HepG2 (cell line): ENCODE measurements around the gene ADCY5. TPM values are rescaled to one million over a fixed set of nuclear protein-coding genes. Genes with fewer than 3 reads are reported as not detected.

Source experiments
- ATAC-seq: fragments of 200-7000 bp; cut with Tn5 transposase; 3 replicates; pipeline ENCODE4 v1.9.1; 2020; ENCODE audit warnings: mild to moderate bottlenecking, moderate library complexity
- BruUV-seq: library from RNA; stranded (reverse); fragments of 400-500 nt; replicated peaks from 2 replicates; lab custom pipeline; 2021; lab: Mats Ljungman, UMichigan
- CTCF ChIA-PET: fragments of 300-600 bp; formaldehyde crosslinking; extraction: SDS; loops from one replicate; lab custom pipeline; 2021; ENCODE audit warnings: low total read pairs, inconsistent platforms, low intra/inter-chr PET ratio; lab: Yijun Ruan, JAX
- POLR2A ChIA-PET: fragments of 350-600 bp; sonication (Branson Sonifier 250); formaldehyde crosslinking; loops from one replicate; lab custom pipeline; 2020; ENCODE audit warnings: antibody characterized with exemption, inconsistent platforms; lab: Yijun Ruan, JAX
- DNase-seq: peaks from one replicate; pipeline ENCODE4 v3.0.0-alpha.2; 2015; ENCODE audit warnings: low spot score
- FAIRE-seq: peaks from 3 replicates; lab custom pipeline; 2011; peaks lifted over from hg19 to GRCh38; lab: Jason Lieb, UNC
- H2AFZ ChIP-seq: one replicate; pipeline ENCODE4 v1.6.1; 2011; ENCODE audit warnings: low read length, inconsistent platforms
- H3K27ac ChIP-seq: fragments of 300-600 bp; 3 replicates; pipeline ENCODE4 v1.8.0; 2011; ENCODE audit warnings: mixed run types, mild to moderate bottlenecking, mixed read lengths, low read length, inconsistent platforms; ENCODE audit not compliant: insufficient read depth; ENCODE audit errors: extremely low read length
- H3K27me3 ChIP-seq, 2 experiments: fragments of 200-600 bp in 1 of 2; 2 replicates in 1 of 2; 3 replicates in 1 of 2; pipeline versions ENCODE4 v1.6.0 to v1.8.0; 2011; ENCODE audit warnings: low read length in 2 of 2, mild to moderate bottlenecking in 2 of 2, moderate library complexity in 2 of 2, inconsistent platforms in 1 of 2; ENCODE audit not compliant: insufficient read depth in 2 of 2, control insufficient read depth in 1 of 2
- H3K36me3 ChIP-seq, 2 experiments: fragments of 200-600 bp in 1 of 2; replicated peaks in 1 of 2; 2 replicates in 1 of 2; 3 replicates in 1 of 2; pipeline versions ENCODE4 v1.5.1 to v1.8.0; 2011; ENCODE audit warnings: low read length in 2 of 2, inconsistent platforms in 1 of 2; ENCODE audit not compliant: insufficient read depth in 2 of 2, control insufficient read depth in 1 of 2
- H3K4me1 ChIP-seq: 2 replicates; pipeline ENCODE4 v1.5.1; 2012; ENCODE audit warnings: low read length, inconsistent platforms; ENCODE audit not compliant: insufficient read depth
- H3K4me2 ChIP-seq: 2 replicates; pipeline ENCODE4 v1.6.0; 2011; ENCODE audit warnings: low read depth, low read length, inconsistent platforms
- H3K4me3 ChIP-seq, 3 experiments: fragments of 200-600 bp in 1 of 3; sonication (generic), shearing (Covaris generic) in 1 of 3; replicated peaks in 1 of 3; 2 replicates each; pipeline ENCODE4 v1.5.1; 2011 to 2016; ENCODE audit warnings: low read length in 3 of 3, inconsistent platforms in 2 of 3, low read depth in 2 of 3, mild to moderate bottlenecking in 2 of 3, control low read depth in 1 of 3, mixed read lengths in 1 of 3; ENCODE audit not compliant: insufficient read depth in 1 of 3
- H3K79me2 ChIP-seq: one replicate; pipeline ENCODE4 v1.6.1; 2011; ENCODE audit warnings: low read length, inconsistent platforms; ENCODE audit not compliant: insufficient read depth
- H3K9ac ChIP-seq: 2 replicates; pipeline ENCODE4 v1.6.0; 2011; ENCODE audit warnings: mild to moderate bottlenecking, low read depth, low read length, inconsistent platforms; ENCODE audit not compliant: insufficient read depth
- H3K9me3 ChIP-seq: 2 replicates; pipeline ENCODE4 v1.5.1; 2012; ENCODE audit warnings: mild to moderate bottlenecking, low read length
- H4K20me1 ChIP-seq: 2 replicates; pipeline ENCODE4 v1.6.0; 2011; ENCODE audit warnings: inconsistent platforms, mild to moderate bottlenecking, low read length, moderate library complexity; ENCODE audit not compliant: insufficient read depth
- ATRX ChIP-seq: sonication (generic); formaldehyde crosslinking; IDR thresholded peaks from 2 replicates; pipeline ENCODE4 v1.4.0; 2020; ENCODE audit warnings: missing genetic modification reagents, borderline replicate concordance
- BRCA1 ChIP-seq: sonication (generic); formaldehyde crosslinking; IDR thresholded peaks from 2 replicates; pipeline ENCODE4 v1.4.0; 2020; ENCODE audit warnings: missing genetic modification reagents
- BRD4 ChIP-seq: sonication (generic); formaldehyde crosslinking; IDR thresholded peaks from 2 replicates; pipeline ENCODE4 v1.4.0; 2020; ENCODE audit warnings: missing genetic modification reagents
- CBX2 ChIP-seq, 2 experiments: fragments of 200-600 bp in 1 of 2; sonication (generic); formaldehyde crosslinking in 1 of 2; IDR thresholded peaks; 2 replicates each; pipeline versions ENCODE4 v1.7.0 to v1.8.1; 2018 to 2022; ENCODE audit warnings: low read depth in 2 of 2, low read length in 1 of 2, mild to moderate bottlenecking in 1 of 2, missing genetic modification reagents in 1 of 2
- MIXL1 ChIP-seq: IDR thresholded peaks from 2 replicates; pipeline ENCODE4 v1.6.1; 2016
- NFE2 ChIP-seq: sonication (generic); formaldehyde crosslinking; IDR thresholded peaks from 2 replicates; pipeline ENCODE4 v1.4.0; 2020; ENCODE audit warnings: missing genetic modification reagents
- PCBP2 ChIP-seq: fragments of 200-400 bp; formaldehyde crosslinking; optimal IDR thresholded peaks from 2 replicates; pipeline ENCODE3; 2018; ENCODE audit warnings: low read length, low read depth; ENCODE audit not compliant: poor library complexity, severe bottlenecking
- REPIN1 ChIP-seq: sonication (generic); formaldehyde crosslinking; IDR thresholded peaks from 2 replicates; pipeline ENCODE4 v1.8.0; 2022; ENCODE audit warnings: missing genetic modification reagents, low read depth, mild to moderate bottlenecking, borderline replicate concordance
- RFXAP ChIP-seq: sonication (generic); formaldehyde crosslinking; IDR thresholded peaks from 2 replicates; pipeline ENCODE4 v1.4.0; 2020; ENCODE audit warnings: missing genetic modification reagents, borderline replicate concordance
- STAG1 ChIP-seq: sonication (generic); formaldehyde crosslinking; IDR thresholded peaks from 2 replicates; pipeline ENCODE4 v1.4.0; 2020; ENCODE audit warnings: missing genetic modification reagents
- ZNF143 ChIP-seq: sonication (generic); formaldehyde crosslinking; IDR thresholded peaks from 2 replicates; pipeline ENCODE4 v1.4.0; 2020; ENCODE audit warnings: missing genetic modification reagents
- ZNF335 ChIP-seq: sonication (generic); formaldehyde crosslinking; IDR thresholded peaks from 2 replicates; pipeline ENCODE4 v1.4.0; 2020; ENCODE audit warnings: missing genetic modification reagents
- ZNF446 ChIP-seq: sonication (generic); formaldehyde crosslinking; IDR thresholded peaks from 2 replicates; pipeline ENCODE4 v1.5.0; 2020; ENCODE audit warnings: mild to moderate bottlenecking, missing genetic modification reagents
- ZNF652 ChIP-seq: IDR thresholded peaks from 2 replicates; pipeline ENCODE4 v1.6.1; 2016; ENCODE audit warnings: low read depth, borderline replicate concordance
- WGBS: methylation state at CpG from one replicate; pipeline ENCODE4 v1.1.6; 2017; ENCODE audit warnings: low lambda C conversion rate; 5-methylcytosine and 5-hydroxymethylcytosine counted together
- in situ Hi-C: cut with HindIII; loops from 2 replicates; pipeline ENCODE4 v1.10.0; 2017; ENCODE audit warnings: low pct_unique_long_range_greater_than_20kb; ENCODE audit not compliant: extremely low pct_ligation_motif_present
- intact Hi-C: fragments of 100-400 bp; cut with micrococcal nuclease; formaldehyde crosslinking; loops from one replicate; pipeline ENCODE4 v1.10.0; 2022; ENCODE audit not compliant: unreplicated experiment
- polyA plus RNA-seq, 8 experiments: library from polyadenylated mRNA; depleted of rRNA in 3 of 8; stranded (reverse) in 7 of 8; unstranded in 1 of 8; fragments of >200 nt; fragmentation: Illumina TruSeq in 4 of 8; extraction: Trizol in 4 of 8; gene quantifications; 2 replicates each; pipeline versions ENCODE4 v1.2.1 to v1.2.3, GENCODE V29; 2011 to 2016; ENCODE audit warnings: low read depth in 4 of 8, missing spikeins in 1 of 8, mixed read lengths in 1 of 8; ENCODE audit not compliant: insufficient read depth in 1 of 8
- total RNA-seq, 5 experiments: library from RNA; depleted of rRNA; stranded (reverse); fragments of >200 nt; fragmentation: Illumina TruSeq; extraction: Trizol; gene quantifications; 2 replicates each; pipeline ENCODE4 v1.2.3, GENCODE V29; 2016; ENCODE audit warnings: low read depth in 1 of 5
- TF ChIP-seq, protein P1 (sequence below): fragments of 450-650 bp; IDR thresholded peaks from 2 replicates; pipeline ENCODE4 v1.6.1; 2017
- TF ChIP-seq, protein P2 (sequence below), 2 experiments: sonication (generic) in 1 of 2; formaldehyde crosslinking in 1 of 2; IDR thresholded peaks; 2 replicates each; pipeline versions ENCODE4 v1.4.0 to v1.6.1; 2018 to 2020; ENCODE audit warnings: missing genetic modification reagents in 2 of 2, borderline replicate concordance in 1 of 2, low read depth in 1 of 2, mild to moderate bottlenecking in 1 of 2, missing biosample characterization in 1 of 2
- TF ChIP-seq, protein P3 (sequence below): sonication (generic); formaldehyde crosslinking; conservative IDR thresholded peaks from 2 replicates; pipeline ENCODE4 v1.8.0; 2022; ENCODE audit warnings: low read depth, missing genetic modification reagents
- TF ChIP-seq, protein P4 (sequence below): sonication (generic); formaldehyde crosslinking; IDR thresholded peaks from 2 replicates; pipeline ENCODE4 v1.5.0; 2020; ENCODE audit warnings: mild to moderate bottlenecking, missing genetic modification reagents

Gene ADCY5
- total and polyA plus RNA-seq, 2 of the 13 experiments (the other 11 are each of a cell fraction or from before 2014, with no cell fraction given): not detected

DNA sequence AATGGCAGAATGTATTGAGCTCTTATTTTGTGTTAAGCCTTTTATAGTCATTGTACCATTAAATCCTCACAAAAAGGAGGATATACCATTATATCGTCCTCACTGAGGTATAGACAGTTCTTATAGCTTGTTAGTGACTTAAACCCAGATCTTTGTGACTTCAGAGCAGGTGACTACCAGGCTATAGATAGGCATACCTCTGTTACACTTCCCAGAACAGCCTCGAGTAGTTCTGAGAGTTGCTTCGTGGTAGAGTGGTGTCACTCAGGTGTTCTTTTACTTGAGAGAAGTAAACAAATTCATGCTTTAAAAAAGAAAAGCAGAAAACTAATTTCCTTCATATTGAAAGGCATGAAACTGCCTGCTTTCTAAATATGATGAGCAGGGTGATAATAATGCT lies 187.2 kb downstream of the ADCY5 start:
- intact Hi-C loops (no loop called here), in situ Hi-C loops (no loop called here)
- TF ChIP-seq MIXL1 (CRISPR knock-in tag) (no peak), ZNF446 (CRISPR knock-in tag) (no peak), STAG1 (CRISPR knock-in tag) (no peak), RFXAP (CRISPR knock-in tag) (no peak), PCBP2 (no peak), NFE2 (CRISPR knock-in tag) (no peak), ZNF335 (CRISPR knock-in tag) (no peak), ATRX (CRISPR knock-in tag) (no peak), CBX2 (IDR thresholded peaks at IDR 0.05; ENCODE audit: low read depth, low read length) (no peak), CBX2 (CRISPR knock-in tag; IDR thresholded peaks at IDR 0.05; ENCODE audit: low read depth) (no peak), ZNF143 (CRISPR knock-in tag) (no peak), ZNF652 (CRISPR knock-in tag) (no peak), BRD4 (no peak), REPIN1 (CRISPR knock-in tag) (no peak), BRCA1 (no peak)
- TF ChIP-seq, protein P1, sequence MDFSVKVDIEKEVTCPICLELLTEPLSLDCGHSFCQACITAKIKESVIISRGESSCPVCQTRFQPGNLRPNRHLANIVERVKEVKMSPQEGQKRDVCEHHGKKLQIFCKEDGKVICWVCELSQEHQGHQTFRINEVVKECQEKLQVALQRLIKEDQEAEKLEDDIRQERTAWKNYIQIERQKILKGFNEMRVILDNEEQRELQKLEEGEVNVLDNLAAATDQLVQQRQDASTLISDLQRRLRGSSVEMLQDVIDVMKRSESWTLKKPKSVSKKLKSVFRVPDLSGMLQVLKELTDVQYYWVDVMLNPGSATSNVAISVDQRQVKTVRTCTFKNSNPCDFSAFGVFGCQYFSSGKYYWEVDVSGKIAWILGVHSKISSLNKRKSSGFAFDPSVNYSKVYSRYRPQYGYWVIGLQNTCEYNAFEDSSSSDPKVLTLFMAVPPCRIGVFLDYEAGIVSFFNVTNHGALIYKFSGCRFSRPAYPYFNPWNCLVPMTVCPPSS: no peak
- TF ChIP-seq, protein P2, sequence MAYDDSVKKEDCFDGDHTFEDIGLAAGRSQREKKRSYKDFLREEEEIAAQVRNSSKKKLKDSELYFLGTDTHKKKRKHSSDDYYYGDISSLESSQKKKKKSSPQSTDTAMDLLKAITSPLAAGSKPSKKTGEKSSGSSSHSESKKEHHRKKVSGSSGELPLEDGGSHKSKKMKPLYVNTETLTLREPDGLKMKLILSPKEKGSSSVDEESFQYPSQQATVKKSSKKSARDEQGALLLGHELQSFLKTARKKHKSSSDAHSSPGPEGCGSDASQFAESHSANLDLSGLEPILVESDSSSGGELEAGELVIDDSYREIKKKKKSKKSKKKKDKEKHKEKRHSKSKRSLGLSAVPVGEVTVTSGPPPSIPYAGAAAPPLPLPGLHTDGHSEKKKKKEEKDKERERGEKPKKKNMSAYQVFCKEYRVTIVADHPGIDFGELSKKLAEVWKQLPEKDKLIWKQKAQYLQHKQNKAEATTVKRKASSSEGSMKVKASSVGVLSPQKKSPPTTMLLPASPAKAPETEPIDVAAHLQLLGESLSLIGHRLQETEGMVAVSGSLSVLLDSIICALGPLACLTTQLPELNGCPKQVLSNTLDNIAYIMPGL (CRISPR knock-in tag; IDR thresholded peaks at IDR 0.05; ENCODE audit: borderline replicate concordance in 1 of 2, low read depth in 1 of 2): no peak
- TF ChIP-seq, protein P3, sequence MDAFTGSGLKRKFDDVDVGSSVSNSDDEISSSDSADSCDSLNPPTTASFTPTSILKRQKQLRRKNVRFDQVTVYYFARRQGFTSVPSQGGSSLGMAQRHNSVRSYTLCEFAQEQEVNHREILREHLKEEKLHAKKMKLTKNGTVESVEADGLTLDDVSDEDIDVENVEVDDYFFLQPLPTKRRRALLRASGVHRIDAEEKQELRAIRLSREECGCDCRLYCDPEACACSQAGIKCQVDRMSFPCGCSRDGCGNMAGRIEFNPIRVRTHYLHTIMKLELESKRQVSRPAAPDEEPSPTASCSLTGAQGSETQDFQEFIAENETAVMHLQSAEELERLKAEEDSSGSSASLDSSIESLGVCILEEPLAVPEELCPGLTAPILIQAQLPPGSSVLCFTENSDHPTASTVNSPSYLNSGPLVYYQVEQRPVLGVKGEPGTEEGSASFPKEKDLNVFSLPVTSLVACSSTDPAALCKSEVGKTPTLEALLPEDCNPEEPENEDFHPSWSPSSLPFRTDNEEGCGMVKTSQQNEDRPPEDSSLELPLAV (CRISPR knock-in tag): no peak
- TF ChIP-seq, protein P4, sequence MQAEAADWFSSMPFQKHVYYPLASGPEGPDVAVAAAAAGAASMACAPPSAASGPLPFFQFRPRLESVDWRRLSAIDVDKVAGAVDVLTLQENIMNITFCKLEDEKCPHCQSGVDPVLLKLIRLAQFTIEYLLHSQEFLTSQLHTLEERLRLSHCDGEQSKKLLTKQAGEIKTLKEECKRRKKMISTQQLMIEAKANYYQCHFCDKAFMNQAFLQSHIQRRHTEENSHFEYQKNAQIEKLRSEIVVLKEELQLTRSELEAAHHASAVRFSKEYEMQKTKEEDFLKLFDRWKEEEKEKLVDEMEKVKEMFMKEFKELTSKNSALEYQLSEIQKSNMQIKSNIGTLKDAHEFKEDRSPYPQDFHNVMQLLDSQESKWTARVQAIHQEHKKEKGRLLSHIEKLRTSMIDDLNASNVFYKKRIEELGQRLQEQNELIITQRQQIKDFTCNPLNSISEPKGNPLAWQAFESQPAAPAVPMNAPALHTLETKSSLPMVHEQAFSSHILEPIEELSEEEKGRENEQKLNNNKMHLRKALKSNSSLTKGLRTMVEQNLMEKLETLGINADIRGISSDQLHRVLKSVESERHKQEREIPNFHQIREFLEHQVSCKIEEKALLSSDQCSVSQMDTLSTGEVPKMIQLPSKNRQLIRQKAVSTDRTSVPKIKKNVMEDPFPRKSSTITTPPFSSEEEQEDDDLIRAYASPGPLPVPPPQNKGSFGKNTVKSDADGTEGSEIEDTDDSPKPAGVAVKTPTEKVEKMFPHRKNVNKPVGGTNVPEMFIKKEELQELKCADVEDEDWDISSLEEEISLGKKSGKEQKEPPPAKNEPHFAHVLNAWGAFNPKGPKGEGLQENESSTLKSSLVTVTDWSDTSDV (CRISPR knock-in tag): no peak
- no peak overlapping the region for H3K9ac ChIP-seq
- no peak overlapping the region for H3K4me2 ChIP-seq
- H3K4me1 ChIP-seq: no peaks in the 10 kb centered on the region
- POLR2A ChIA-PET: no interaction called here
- 0 out of 5 replicates have a peak, but pooled peaks cover 0 to 2% of the 10 kb centered on the region in 2 experiments for H3K36me3 ChIP-seq
- H4K20me1 ChIP-seq: no peaks in the 10 kb centered on the region
- WGBS: 90% methylated on average over 3 of the region's 3 CpGs
- CTCF ChIA-PET: no interaction called here
- H3K79me2 ChIP-seq: no peaks in the 10 kb centered on the region
- H3K9me3 ChIP-seq: no peaks in the 10 kb centered on the region
- H3K27ac ChIP-seq: no peak overlapping the region
- H3K4me3 ChIP-seq: no peak overlapping the region
- ATAC-seq: no peak
- no peaks in the 10 kb centered on the region; a peak in 1 of 5 replicates for H3K27me3 ChIP-seq
- DNase-seq: no peak
- BruUV-seq: no TSS peak
- no peak for FAIRE-seq
- no peak overlapping the region for H2AFZ ChIP-seq
